Activated T-cell treated with anti-CD3 and anti-CD28 coated beads, Interleukin-2, amount 50 U/mL, for 4 hours (primary cell): ENCODE data around the gene URM1. TPM values are rescaled to one million over a fixed set of nuclear protein-coding genes. Genes with fewer than 3 reads are reported as not detected.

Source experiments
- ATAC-seq, 2 donors: fragments of 200-7000 bp; cut with Tn5 transposase; one replicate each; pipeline ENCODE4 v1.10.0; 2021
- DNase-seq: peaks from one replicate; pipeline ENCODE4 v3.0.0-alpha.2; 2020
- H3K27me3 Mint-ChIP-seq: one replicate; pipeline ENCODE4 v1.8.0; 2021; ENCODE audit warnings: low read depth, mixed read lengths
- H3K36me3 Mint-ChIP-seq: one replicate; pipeline ENCODE4 v1.8.0; 2022; ENCODE audit warnings: mixed read lengths; ENCODE audit not compliant: insufficient read depth
- H3K4me1 Mint-ChIP-seq: one replicate; pipeline ENCODE4 v1.8.0; 2021; ENCODE audit warnings: low read depth, mixed read lengths
- H3K4me3 Mint-ChIP-seq: one replicate; pipeline ENCODE4 v1.8.0; 2021; ENCODE audit warnings: mild to moderate bottlenecking, moderate library complexity, mixed read lengths
- H3K9me3 Mint-ChIP-seq: one replicate; pipeline ENCODE4 v1.8.0; 2021; ENCODE audit warnings: mixed read lengths
- total RNA-seq, 3 donors: library from RNA; stranded (reverse); gene quantifications; one replicate each; pipeline ENCODE4 v1.2.1, GENCODE V29; 2021

Gene URM1
- total RNA-seq, 3 donors from 2014 or later, result 93.3 to 106 (median 104) TPM

- H3K36me3 Mint-ChIP-seq, result peaks cover 3% of the 10 kb centered on the region
- no peaks in the 10 kb centered on the region for H3K9me3 Mint-ChIP-seq
- DNase-seq, result peak; percentile 71
- H3K4me3 Mint-ChIP-seq, result peak within 1 kb of the TSS; percentile 92
- no peaks in the 10 kb centered on the region for H3K27me3 Mint-ChIP-seq
- peaks cover 8% of the 10 kb centered on the region for H3K4me1 Mint-ChIP-seq
- peak; percentile 96 to 97 for ATAC-seq
Measured at GRCh38 chr9:128339761-128340690, 31.1 kb upstream of the URM1 start, which contains the start of gene SLC27A4. SLC27A4 (plus strand) TSS chr9:128340527; CDS start chr9:128343133, 2,606 bp downstream.

- Mint-ChIP-seq H3K36me3 (peaks cover 3% of the 10 kb centered on the region), H3K4me3 (peak overlapping the region; percentile 92), H3K4me1 (peaks cover 8% of the 10 kb centered on the region), H3K9me3 (no peaks in the 10 kb centered on the region), H3K27me3 (no peaks in the 10 kb centered on the region)
- no peak for DNase-seq
- peak; percentile 20 for ATAC-seq
Measured at GRCh38 chr9:128340691-128341434, 30.3 kb upstream of the URM1 start.

GRCh38 chr9:128341435-128341849 lies 29.7 kb upstream of the URM1 start:
- Mint-ChIP-seq H3K4me3 (peak overlapping the region; percentile 92), H3K27me3 (no peaks in the 10 kb centered on the region), H3K36me3 (peaks cover 3% of the 10 kb centered on the region), H3K4me1 (peaks cover 8% of the 10 kb centered on the region), H3K9me3 (no peaks in the 10 kb centered on the region)
- peak; percentile 57 for DNase-seq
- ATAC-seq, result peak; percentile 45 to 46

GRCh38 chr9:128342971-128343680 lies 28.0 kb upstream of the URM1 start:
- H3K4me3 Mint-ChIP-seq, result no peak overlapping the region
- no peaks in the 10 kb centered on the region for H3K9me3 Mint-ChIP-seq
- H3K27me3 Mint-ChIP-seq, result no peaks in the 10 kb centered on the region
- ATAC-seq, result no peak
- peaks cover 5% of the 10 kb centered on the region for H3K36me3 Mint-ChIP-seq
- peaks cover 8% of the 10 kb centered on the region for H3K4me1 Mint-ChIP-seq
- no peak for DNase-seq

- ATAC-seq, result no peak
- no peaks in the 10 kb centered on the region for H3K9me3 Mint-ChIP-seq
- H3K36me3 Mint-ChIP-seq, result peaks cover 5% of the 10 kb centered on the region
- no peaks in the 10 kb centered on the region for H3K27me3 Mint-ChIP-seq
- no peak overlapping the region for H3K4me3 Mint-ChIP-seq
- peaks cover 8% of the 10 kb centered on the region for H3K4me1 Mint-ChIP-seq
- DNase-seq, result no peak
Measured at GRCh38 chr9:128343855-128344254, 27.3 kb upstream of the URM1 start.

GRCh38 chr9:128344931-128345605 lies 26.1 kb upstream of the URM1 start:
- no peaks in the 10 kb centered on the region for H3K27me3 Mint-ChIP-seq
- no peak overlapping the region for H3K4me3 Mint-ChIP-seq
- peaks cover 5% of the 10 kb centered on the region for H3K4me1 Mint-ChIP-seq
- no peaks in the 10 kb centered on the region for H3K9me3 Mint-ChIP-seq
- no peak for ATAC-seq
- no peak for DNase-seq
- peaks cover 11% of the 10 kb centered on the region for H3K36me3 Mint-ChIP-seq

GRCh38 chr9:128349125-128349524 lies 22.0 kb upstream of the URM1 start:
- H3K4me3 Mint-ChIP-seq, result no peak overlapping the region
- H3K9me3 Mint-ChIP-seq, result no peaks in the 10 kb centered on the region
- peaks cover 16% of the 10 kb centered on the region for H3K36me3 Mint-ChIP-seq
- no peak for DNase-seq
- no peaks in the 10 kb centered on the region for H3K4me1 Mint-ChIP-seq
- no peaks in the 10 kb centered on the region for H3K27me3 Mint-ChIP-seq
- ATAC-seq, result no peak

- ATAC-seq (no peak), DNase-seq (no peak)
- Mint-ChIP-seq H3K27me3 (no peaks in the 10 kb centered on the region), H3K4me1 (no peaks in the 10 kb centered on the region), H3K36me3 (peaks cover 17% of the 10 kb centered on the region), H3K4me3 (no peak overlapping the region), H3K9me3 (no peaks in the 10 kb centered on the region)
Measured at GRCh38 chr9:128349772-128350171, 21.4 kb upstream of the URM1 start.

- no peaks in the 10 kb centered on the region for H3K27me3 Mint-ChIP-seq
- H3K4me1 Mint-ChIP-seq, result no peaks in the 10 kb centered on the region
- peaks cover 16% of the 10 kb centered on the region for H3K36me3 Mint-ChIP-seq
- H3K4me3 Mint-ChIP-seq, result no peak overlapping the region
- DNase-seq, result no peak
- no peak for ATAC-seq
- H3K9me3 Mint-ChIP-seq, result no peaks in the 10 kb centered on the region
Measured at GRCh38 chr9:128355451-128355850, 15.7 kb upstream of the URM1 start.

GRCh38 chr9:128358090-128358489 lies 13.1 kb upstream of the URM1 start:
- Mint-ChIP-seq H3K27me3 (no peaks in the 10 kb centered on the region), H3K36me3 (peaks cover 13% of the 10 kb centered on the region), H3K9me3 (no peaks in the 10 kb centered on the region), H3K4me3 (no peak overlapping the region), H3K4me1 (peaks cover 5% of the 10 kb centered on the region)
- no peak for ATAC-seq
- DNase-seq, result no peak

GRCh38 chr9:128358861-128359260 lies 12.3 kb upstream of the URM1 start:
- H3K27me3 Mint-ChIP-seq, result no peaks in the 10 kb centered on the region
- ATAC-seq (no peak), DNase-seq (no peak)
- no peak overlapping the region for H3K4me3 Mint-ChIP-seq
- peaks cover 5% of the 10 kb centered on the region for H3K4me1 Mint-ChIP-seq
- H3K36me3 Mint-ChIP-seq, result peaks cover 13% of the 10 kb centered on the region
- H3K9me3 Mint-ChIP-seq, result no peaks in the 10 kb centered on the region

GRCh38 chr9:128360826-128361225 lies 10.3 kb upstream of the URM1 start:
- H3K27me3 Mint-ChIP-seq, result no peaks in the 10 kb centered on the region
- ATAC-seq (no peak), DNase-seq (no peak)
- H3K4me3 Mint-ChIP-seq, result no peak overlapping the region
- H3K4me1 Mint-ChIP-seq, result peaks cover 5% of the 10 kb centered on the region
- H3K36me3 Mint-ChIP-seq, result peaks cover 8% of the 10 kb centered on the region
- no peaks in the 10 kb centered on the region for H3K9me3 Mint-ChIP-seq

GRCh38 chr9:128361296-128361985 lies 9.7 kb upstream of the URM1 start:
- ATAC-seq (peak in 1 of 2 donors; percentile 11), DNase-seq (no peak)
- H3K27me3 Mint-ChIP-seq, result no peaks in the 10 kb centered on the region
- peak overlapping the region; percentile 75 for H3K4me3 Mint-ChIP-seq
- no peaks in the 10 kb centered on the region for H3K9me3 Mint-ChIP-seq
- H3K36me3 Mint-ChIP-seq, result peaks cover 3% of the 10 kb centered on the region
- H3K4me1 Mint-ChIP-seq, result peaks cover 5% of the 10 kb centered on the region
